H1 (cell line): ENCODE data around the gene SCAF1. TPM values are rescaled to one million over a fixed set of nuclear protein-coding genes. Genes with fewer than 3 reads are reported as not detected.
A peak's percentile ranks its signal among the peaks of the same experiment; 100 is the strongest.

Experiments used
- BRCA1 ChIP-seq: IDR thresholded peaks from 2 replicates; pipeline ENCODE4 v1.6.1; 2012; ENCODE audit warnings: low read depth, low read length, improper control_type of control experiment
- CEBPB ChIP-seq: IDR thresholded peaks from 2 replicates; pipeline ENCODE4 v1.6.1; 2012; ENCODE audit warnings: low read depth, low read length
- CHD7 ChIP-seq: fragments of 300-600 bp; sonication (generic); IDR thresholded peaks from 2 replicates; pipeline ENCODE4 v1.7.1; 2012; ENCODE audit warnings: low read length, moderate library complexity, mild to moderate bottlenecking, inconsistent platforms; ENCODE audit not compliant: insufficient replicate concordance
- CTBP2 ChIP-seq: IDR thresholded peaks from 2 replicates; pipeline ENCODE4 v1.7.0; 2011; ENCODE audit warnings: borderline replicate concordance, mild to moderate bottlenecking, moderate library complexity, mixed read lengths, low read length; ENCODE audit not compliant: insufficient read depth, insufficient read length
- GABPA ChIP-seq: IDR thresholded peaks from 2 replicates; pipeline ENCODE4 v1.6.1; 2011; ENCODE audit warnings: mild to moderate bottlenecking, low read length, moderate library complexity, borderline replicate concordance; ENCODE audit not compliant: insufficient read depth
- JUND ChIP-seq: IDR thresholded peaks from 2 replicates; pipeline ENCODE4 v1.6.1; 2011; ENCODE audit warnings: mild to moderate bottlenecking, improper control_type of control experiment, low read length
- KDM4A ChIP-seq: IDR thresholded peaks from one replicate; pipeline ENCODE4 v1.7.1; 2012; ENCODE audit warnings: low read depth, mild to moderate bottlenecking, moderate library complexity, low read length, inconsistent platforms; ENCODE audit not compliant: severe bottlenecking
- NRF1 ChIP-seq: IDR thresholded peaks from 2 replicates; pipeline ENCODE4 v1.6.1; 2011; ENCODE audit warnings: mild to moderate bottlenecking, low read depth, low read length, improper control_type of control experiment
- POLR2A ChIP-seq, 2 experiments: IDR thresholded peaks; 1 replicate in 1 of 2; 2 replicates in 1 of 2; pipeline ENCODE4 v1.6.1; 2011; ENCODE audit warnings: low read depth in 2 of 2, low read length in 2 of 2, mild to moderate bottlenecking in 2 of 2; ENCODE audit errors: control extremely low read depth in 1 of 2
- POLR2AphosphoS5 ChIP-seq: IDR thresholded peaks from 2 replicates; pipeline ENCODE4 v1.6.1; 2011; ENCODE audit warnings: low read depth, low read length
- RXRA ChIP-seq: IDR thresholded peaks from 2 replicates; pipeline ENCODE4 v1.6.1; 2011; ENCODE audit warnings: low read depth, mild to moderate bottlenecking, low read length, moderate library complexity; ENCODE audit not compliant: insufficient read depth
- polyA plus RNA-seq, 7 experiments: library from polyadenylated mRNA; depleted of rRNA in 3 of 7; stranded (reverse) in 5 of 7; unstranded in 2 of 7; fragments of >200 nt in 5 of 7; fragments of 200-250 nt in 2 of 7; gene quantifications; 1 replicate in 5 of 7; 2 replicates in 1 of 7; 4 replicates in 1 of 7; pipeline versions ENCODE4 v1.2.1 to v1.2.3, GENCODE V29; 2011 to 2013; ENCODE audit warnings: missing spikeins in 2 of 7, mixed read lengths in 2 of 7
- total RNA-seq: library from RNA; stranded (reverse); fragmentation: NEBNext Ultra II Directional; extraction: Animal tissue kit (Norgen Biotek cat#: 25700); gene quantifications from 2 replicates; pipeline ENCODE4 v1.2.1, GENCODE V29; 2021

SCAF1 gene
- total and polyA plus RNA-seq, 2 of the 8 experiments (the other 6 are each of a cell fraction or from before 2014, with no cell fraction given), result 9.7 to 81.7 TPM

- no peak for TF ChIP-seq CHD7
- peak; percentile 15 for TF ChIP-seq POLR2AphosphoS5
- TF ChIP-seq CTBP2, result no peak
- peak in 1 of 2 experiments; percentile 22; a peak in 2 of 3 replicates for TF ChIP-seq POLR2A (IDR thresholded peaks at IDR 0.05; ENCODE audit: control extremely low read depth in 1 of 2, low read depth in 2 of 2, low read length in 2 of 2)
- TF ChIP-seq JUND, result no peak
- TF ChIP-seq RXRA, result 0 out of 2 replicates have a peak, but pooled peaks have one; percentile 37
- TF ChIP-seq NRF1, result no peak
- no peak for TF ChIP-seq GABPA
- no peak for TF ChIP-seq KDM4A
- no peak for TF ChIP-seq BRCA1
- no peak for TF ChIP-seq CEBPB
Observed at GRCh38 chr19:49677901-49678674, 36.1 kb downstream of the SCAF1 start (continued).
